H1 (cell line): ENCODE results near the gene EHD4. TPM values are rescaled to one million over a fixed set of nuclear protein-coding genes. Genes with fewer than 3 reads are reported as not detected.

ENCODE experiments used
- CTCF ChIA-PET: fragments of 300-600 bp; sonication (Branson Sonifier 250); formaldehyde crosslinking; loops from one replicate; lab custom pipeline; 2021; ENCODE audit not compliant: partially characterized antibody; lab: Charles Lee
- POLR2A ChIA-PET: fragments of 300-600 bp; sonication (Branson Sonifier 250); formaldehyde crosslinking; loops from one replicate; lab custom pipeline; 2021; ENCODE audit warnings: inconsistent platforms; ENCODE audit not compliant: partially characterized antibody; lab: Charles Lee
- DNase-seq, 2 experiments: peaks; one replicate each; pipeline versions ENCODE4 v3.0.0 to v3.0.0-alpha.2; 2010 to 2022; ENCODE audit warnings: low spot score in 2 of 2, low read depth in 1 of 2, mixed read lengths in 1 of 2
- FAIRE-seq: peaks from 2 replicates; lab custom pipeline; 2011; peaks lifted over from hg19 to GRCh38; lab: Jason Lieb, UNC
- H2AFZ ChIP-seq: 2 replicates; pipeline ENCODE4 v1.8.1; 2012; ENCODE audit warnings: low read length, inconsistent platforms
- H2AK5ac ChIP-seq: 2 replicates; pipeline ENCODE4 v1.6.1; 2013; ENCODE audit warnings: low read depth, low read length
- H2BK120ac ChIP-seq: replicated peaks from 2 replicates; pipeline ENCODE3; 2013; ENCODE audit warnings: low read depth, low read length, inconsistent platforms
- H2BK12ac ChIP-seq: 2 replicates; pipeline ENCODE4 v1.6.1; 2013; ENCODE audit warnings: low read depth, low read length
- H2BK15ac ChIP-seq: 2 replicates; pipeline ENCODE4 v1.6.1; 2013; ENCODE audit warnings: low read length
- H2BK20ac ChIP-seq: 2 replicates; pipeline ENCODE4 v1.6.1; 2013; ENCODE audit warnings: low read length
- H2BK5ac ChIP-seq: 2 replicates; pipeline ENCODE4 v1.6.1; 2013; ENCODE audit warnings: low read depth, low read length
- H3K14ac ChIP-seq: 2 replicates; pipeline ENCODE4 v1.6.1; 2013; ENCODE audit warnings: inconsistent platforms; ENCODE audit not compliant: insufficient read length
- H3K18ac ChIP-seq: 2 replicates; pipeline ENCODE4 v1.6.1; 2013; ENCODE audit warnings: low read length; ENCODE audit errors: extremely low read depth
- H3K23ac ChIP-seq: 2 replicates; pipeline ENCODE4 v1.6.1; 2013; ENCODE audit warnings: inconsistent platforms; ENCODE audit not compliant: insufficient read length
- H3K23me2 ChIP-seq: 2 replicates; pipeline ENCODE4 v1.6.1; 2013; ENCODE audit warnings: low read depth, low read length
- H3K27ac ChIP-seq: 2 replicates; pipeline ENCODE4 v1.6.1; 2011; ENCODE audit warnings: low read depth, low read length, inconsistent platforms
- H3K27me3 ChIP-seq, 4 experiments: replicated peaks in 1 of 4; 1 replicate in 1 of 4; 2 replicates in 3 of 4; pipeline versions ENCODE4 v1.6.1 to v1.8.1; 2011 to 2013; ENCODE audit warnings: low read length in 3 of 4, mild to moderate bottlenecking in 3 of 4, inconsistent platforms in 2 of 4, mixed read lengths in 2 of 4, moderate library complexity in 1 of 4; ENCODE audit not compliant: control insufficient read depth in 3 of 4, insufficient read depth in 3 of 4; ENCODE audit errors: extremely low read depth in 1 of 4
- H3K36me3 ChIP-seq, 4 experiments: 2 replicates each; pipeline versions ENCODE4 v1.6.1 to v1.8.1; 2011 to 2013; ENCODE audit warnings: mild to moderate bottlenecking in 4 of 4, low read length in 3 of 4, moderate library complexity in 2 of 4, control low read depth in 1 of 4, inconsistent platforms in 1 of 4; ENCODE audit not compliant: insufficient read depth in 4 of 4, control insufficient read depth in 2 of 4
- H3K4ac ChIP-seq: replicated peaks from 2 replicates; pipeline ENCODE3; 2013; ENCODE audit warnings: low read length, low read depth, mixed read lengths, inconsistent platforms; ENCODE audit not compliant: insufficient read length
- H3K4me1 ChIP-seq, 4 experiments: replicated peaks in 1 of 4; 1 replicate in 1 of 4; 2 replicates in 3 of 4; pipeline versions ENCODE4 v1.6.1 to v1.8.1; 2011 to 2013; ENCODE audit warnings: low read length in 3 of 4, inconsistent platforms in 2 of 4, mixed read lengths in 1 of 4; ENCODE audit not compliant: insufficient read depth in 4 of 4, control insufficient read depth in 3 of 4
- H3K4me2 ChIP-seq, 2 experiments: 2 replicates each; pipeline versions ENCODE4 v1.6.1 to v1.8.1; 2011 to 2013; ENCODE audit warnings: low read depth in 2 of 2, low read length in 2 of 2, control low read depth in 1 of 2, inconsistent platforms in 1 of 2, mild to moderate bottlenecking in 1 of 2; ENCODE audit not compliant: insufficient read depth in 1 of 2
- H3K4me3 ChIP-seq, 4 experiments: fragments of 200-600, 300-600 bp in 1 of 4; sonication (generic), shearing (Covaris generic), sonication (Bioruptor Twin) in 1 of 4; 2 replicates each; pipeline versions ENCODE4 v1.5.1 to v1.8.1; 2011 to 2016; ENCODE audit warnings: low read length in 4 of 4, low read depth in 3 of 4, control low read depth in 2 of 4, inconsistent platforms in 2 of 4, mild to moderate bottlenecking in 2 of 4, mixed read lengths in 1 of 4, moderate library complexity in 1 of 4; ENCODE audit not compliant: insufficient read depth in 2 of 4; ENCODE audit errors: extremely low read depth in 1 of 4
- H3K56ac ChIP-seq: replicated peaks from 2 replicates; pipeline ENCODE3; 2013; ENCODE audit warnings: low read depth, mild to moderate bottlenecking, mixed read lengths, low read length, inconsistent platforms; ENCODE audit not compliant: insufficient read length
- H3K79me1 ChIP-seq: 2 replicates; pipeline ENCODE4 v1.6.1; 2013; ENCODE audit warnings: low read depth, low read length, control low read depth
- H3K79me2 ChIP-seq, 2 experiments: 2 replicates each; pipeline versions ENCODE4 v1.6.1 to v1.8.1; 2012 to 2013; ENCODE audit warnings: low read length in 2 of 2, mild to moderate bottlenecking in 2 of 2, inconsistent platforms in 1 of 2; ENCODE audit not compliant: insufficient read depth in 2 of 2, control insufficient read depth in 1 of 2
- H3K9ac ChIP-seq, 4 experiments: replicated peaks in 1 of 4; 1 replicate in 1 of 4; 2 replicates in 3 of 4; pipeline versions ENCODE4 v1.6.1 to v1.8.1; 2011 to 2013; ENCODE audit warnings: low read depth in 3 of 4, low read length in 3 of 4, control low read depth in 2 of 4, mild to moderate bottlenecking in 2 of 4, moderate library complexity in 2 of 4, inconsistent platforms in 1 of 4; ENCODE audit errors: extremely low read depth in 1 of 4
- H3K9me3 ChIP-seq, 2 experiments: 2 replicates each; pipeline versions ENCODE4 v1.6.1 to v1.8.1; 2012 to 2013; ENCODE audit warnings: mild to moderate bottlenecking in 2 of 2, moderate library complexity in 2 of 2, control low read depth in 1 of 2, inconsistent platforms in 1 of 2, low read depth in 1 of 2, low read length in 1 of 2, mixed read lengths in 1 of 2; ENCODE audit not compliant: insufficient read depth in 2 of 2
- H4K20me1 ChIP-seq, 2 experiments: replicated peaks in 1 of 2; 2 replicates each; pipeline versions ENCODE3 to v1.8.1; 2011 to 2013; ENCODE audit warnings: inconsistent platforms in 2 of 2, low read length in 2 of 2, mild to moderate bottlenecking in 1 of 2; ENCODE audit not compliant: insufficient read depth in 2 of 2, control insufficient read depth in 1 of 2
- H4K5ac ChIP-seq: 2 replicates; pipeline ENCODE4 v1.6.1; 2013; ENCODE audit warnings: low read length, low read depth, mixed read lengths, inconsistent platforms; ENCODE audit not compliant: insufficient read length
- H4K8ac ChIP-seq: 2 replicates; pipeline ENCODE4 v1.8.0; 2013; ENCODE audit warnings: mild to moderate bottlenecking, moderate library complexity, low read length, inconsistent platforms; ENCODE audit not compliant: insufficient read depth; ENCODE audit errors: extremely low read depth
- H4K91ac ChIP-seq: replicated peaks from 2 replicates; pipeline ENCODE3; 2013; ENCODE audit warnings: low read length, mixed read lengths, inconsistent platforms; ENCODE audit not compliant: insufficient read length
- BCL11A ChIP-seq, 2 experiments: IDR thresholded peaks; one replicate each; pipeline ENCODE4 v1.6.1; 2011; ENCODE audit warnings: low read depth in 2 of 2, low read length in 2 of 2, mild to moderate bottlenecking in 2 of 2
- CTBP2 ChIP-seq: IDR thresholded peaks from 2 replicates; pipeline ENCODE4 v1.7.0; 2011; ENCODE audit warnings: borderline replicate concordance, mild to moderate bottlenecking, moderate library complexity, mixed read lengths, low read length; ENCODE audit not compliant: insufficient read depth, insufficient read length
- HDAC2 ChIP-seq, 2 experiments: fragments of 300-600 bp in 1 of 2; sonication (generic) in 1 of 2; IDR thresholded peaks; 2 replicates each; pipeline ENCODE4 v1.6.1; 2011 to 2012; ENCODE audit warnings: low read depth in 2 of 2, low read length in 2 of 2, mild to moderate bottlenecking in 2 of 2, moderate library complexity in 2 of 2, borderline replicate concordance in 1 of 2, inconsistent platforms in 1 of 2
- NANOG ChIP-seq: IDR thresholded peaks from 2 replicates; pipeline ENCODE4 v1.6.1; 2011; ENCODE audit warnings: low read length, low read depth, mild to moderate bottlenecking, inconsistent platforms; ENCODE audit not compliant: insufficient read depth, poor library complexity, severe bottlenecking
- POLR2AphosphoS5 ChIP-seq: IDR thresholded peaks from 2 replicates; pipeline ENCODE4 v1.6.1; 2011; ENCODE audit warnings: low read depth, low read length
- RFX5 ChIP-seq: IDR thresholded peaks from 2 replicates; pipeline ENCODE4 v1.6.1; 2011; ENCODE audit warnings: low read depth, low read length, improper control_type of control experiment, borderline replicate concordance
- RNF2 ChIP-seq: fragments of 200-900, 300-1000 bp; sonication (generic); IDR thresholded peaks from 2 replicates; pipeline ENCODE4 v1.7.1; 2016; ENCODE audit warnings: borderline replicate concordance, low read depth, mild to moderate bottlenecking, antibody characterized with exemption, low read length; ENCODE audit not compliant: poor library complexity, severe bottlenecking; ENCODE audit errors: missing control alignments
- SRF ChIP-seq: IDR thresholded peaks from 2 replicates; pipeline ENCODE4 v1.6.1; 2011; ENCODE audit warnings: mild to moderate bottlenecking, low read depth, low read length, moderate library complexity
- TAF7 ChIP-seq: optimal IDR thresholded peaks from 2 replicates; pipeline ENCODE3; 2011; ENCODE audit warnings: low read depth, mild to moderate bottlenecking, inconsistent platforms, low read length, moderate library complexity, borderline replicate concordance
- USF2 ChIP-seq: IDR thresholded peaks from 2 replicates; pipeline ENCODE4 v1.6.1; 2011; ENCODE audit warnings: low read length, improper control_type of control experiment
- WGBS, 2 experiments: shearing (Covaris generic) in 1 of 2; methylation state at CpG; one replicate each; pipeline versions ENCODE4 v1.1.6 to v1.1.7; 2013 to 2015; ENCODE audit warnings: low lambda C conversion rate in 2 of 2, mixed read lengths in 2 of 2, inconsistent platforms in 1 of 2, low coverage in 1 of 2, missing lambda C conversion rate in 1 of 2; ENCODE audit not compliant: insufficient replicate concordance in 2 of 2, insufficient coverage in 1 of 2, insufficient read length in 1 of 2; ENCODE audit errors: extremely low coverage in 1 of 2, missing lambda C conversion rate in 1 of 2; 5-methylcytosine and 5-hydroxymethylcytosine counted together
- polyA plus RNA-seq, 7 experiments: library from polyadenylated mRNA; depleted of rRNA in 3 of 7; stranded (reverse) in 5 of 7; unstranded in 2 of 7; fragments of >200 nt in 5 of 7; fragments of 200-250 nt in 2 of 7; gene quantifications; 1 replicate in 5 of 7; 2 replicates in 1 of 7; 4 replicates in 1 of 7; pipeline versions ENCODE4 v1.2.1 to v1.2.3, GENCODE V29; 2011 to 2013; ENCODE audit warnings: missing spikeins in 2 of 7, mixed read lengths in 2 of 7
- total RNA-seq: library from RNA; stranded (reverse); fragmentation: NEBNext Ultra II Directional; extraction: Animal tissue kit (Norgen Biotek cat#: 25700); gene quantifications from 2 replicates; pipeline ENCODE4 v1.2.1, GENCODE V29; 2021

The EHD4 gene
- total and polyA plus RNA-seq, 2 of the 8 experiments (the other 6 are each of a cell fraction or from before 2014, with no cell fraction given): 17.5 to 24.5 TPM

DNA sequence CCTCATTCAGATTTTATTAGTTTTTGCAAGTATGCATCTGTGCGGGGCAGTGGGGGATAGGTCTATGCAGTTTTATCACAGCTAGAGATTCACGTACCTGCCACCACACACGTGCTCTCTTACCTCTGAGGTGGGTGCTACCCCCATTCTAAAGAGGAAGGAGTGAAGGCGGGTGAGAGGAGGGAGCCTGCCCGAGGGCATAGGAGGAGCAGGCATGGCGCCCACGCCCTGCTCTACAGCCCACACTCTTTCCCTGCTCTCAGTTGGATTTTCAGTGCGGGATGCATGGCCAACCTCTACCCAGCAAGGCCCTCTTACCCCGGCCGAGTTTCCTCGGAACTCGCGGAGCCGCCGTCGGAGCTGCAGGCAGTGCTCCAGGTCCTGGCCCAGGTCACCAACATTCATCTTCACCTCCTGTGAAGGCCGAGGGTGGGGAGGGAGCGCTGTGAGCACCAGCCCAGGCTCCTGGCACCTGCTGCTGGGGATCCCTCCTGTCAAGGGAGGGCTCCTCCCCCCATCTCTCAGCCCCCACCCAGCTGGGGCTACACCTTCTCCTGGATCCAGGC, 106.8 kb downstream of the EHD4 start:
- Histone ChIP-seq H3K56ac (no peak overlapping the region), H3K4me3 (no peak overlapping the region), H3K79me1 (no peaks in the 10 kb centered on the region), H3K4me1 (peaks cover 0 to 8% (median 2%) of the 10 kb centered on the region in 4 experiments; a peak in 3 of 7 replicates), H3K23me2 (no peaks in the 10 kb centered on the region), H3K79me2 (no peaks in the 10 kb centered on the region), H3K9ac (no peak overlapping the region), H2BK120ac (no peak overlapping the region), H2AFZ (no peak overlapping the region), H4K91ac (no peak overlapping the region), H2AK5ac (no peak overlapping the region), H3K4ac (no peak overlapping the region), H2BK12ac (no peak overlapping the region), H3K36me3 (no peaks in the 10 kb centered on the region), H3K4me2 (no peak overlapping the region), H3K27me3 (no peaks in the 10 kb centered on the region; a peak in 2 of 7 replicates), H3K14ac (no peak overlapping the region), H3K23ac (no peak overlapping the region), H2BK5ac (no peak overlapping the region), H4K20me1 (peaks cover 0 to 2% of the 10 kb centered on the region in 2 experiments), H4K8ac (peak overlapping the region; percentile 75), H3K18ac (no peak overlapping the region), H3K9me3 (no peaks in the 10 kb centered on the region), H2BK20ac (no peak overlapping the region), H4K5ac (no peak overlapping the region), H2BK15ac (no peak overlapping the region), H3K27ac (no peak overlapping the region)
- ChIA-PET POLR2A (interaction anchor here (2.5 to 2.6 kb wide), 2 partner anchors 14 to 15 kb away, joined by 6 to 11 read pairs; no protein-coding TSS in a partner anchor), CTCF (interaction anchor here (0.9 to 4.1 kb wide), 7 partner anchors 11 to 308 kb away, joined by 3 to 22 read pairs (median 4); no protein-coding TSS in a partner anchor)
- WGBS, 2 experiments: 90% methylated on average over 16 of the region's 18 CpGs; no CpG with 5 or more reads in 1 of the 2 experiments
- FAIRE-seq (no peak), DNase-seq (no peak)
- TF ChIP-seq SRF (no peak), RFX5 (no peak), BCL11A (IDR thresholded peaks at IDR 0.05; ENCODE audit: low read depth in 2 of 2, low read length in 2 of 2) (no peak), NANOG (no peak), HDAC2 (IDR thresholded peaks at IDR 0.05; ENCODE audit: borderline replicate concordance in 1 of 2, low read depth in 2 of 2, low read length in 2 of 2) (no peak), USF2 (no peak), TAF7 (no peak), CTBP2 (no peak), POLR2AphosphoS5 (no peak), RNF2 (no peak)
